GM12892 (cell line): ENCODE measurements around the gene OR10A6. TPM values are rescaled to one million over a fixed set of nuclear protein-coding genes. Genes with fewer than 3 reads are reported as not detected.

Source experiments
- DNase-seq: peaks from one replicate; pipeline ENCODE4 v3.0.0; 2011; ENCODE audit not compliant: insufficient read length
- FAIRE-seq: peaks from 2 replicates; lab custom pipeline; 2011; peaks lifted over from hg19 to GRCh38; lab: Jason Lieb, UNC
- POLR2A ChIP-seq: IDR thresholded peaks from 2 replicates; pipeline ENCODE4 v1.6.1; 2011; ENCODE audit warnings: low read depth, low read length, control low read depth
- POLR2AphosphoS5 ChIP-seq: IDR thresholded peaks from 2 replicates; pipeline ENCODE4 v1.6.1; 2011; ENCODE audit warnings: low read depth, low read length, control low read depth
- TAF1 ChIP-seq: IDR thresholded peaks from 2 replicates; pipeline ENCODE4 v1.6.1; 2011; ENCODE audit warnings: low read depth, mild to moderate bottlenecking, control low read depth, low read length, borderline replicate concordance
- polyA plus RNA-seq: library from polyadenylated mRNA; unstranded; fragments of >200 nt; gene quantifications from one replicate; pipeline ENCODE4 v1.2.1, GENCODE V29; 2012; ENCODE audit warnings: missing spikeins, inconsistent platforms; ENCODE audit not compliant: missing spikeins

OR10A6 gene, protein sequence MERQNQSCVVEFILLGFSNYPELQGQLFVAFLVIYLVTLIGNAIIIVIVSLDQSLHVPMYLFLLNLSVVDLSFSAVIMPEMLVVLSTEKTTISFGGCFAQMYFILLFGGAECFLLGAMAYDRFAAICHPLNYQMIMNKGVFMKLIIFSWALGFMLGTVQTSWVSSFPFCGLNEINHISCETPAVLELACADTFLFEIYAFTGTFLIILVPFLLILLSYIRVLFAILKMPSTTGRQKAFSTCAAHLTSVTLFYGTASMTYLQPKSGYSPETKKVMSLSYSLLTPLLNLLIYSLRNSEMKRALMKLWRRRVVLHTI
- not detected for polyA plus RNA-seq

DNA sequence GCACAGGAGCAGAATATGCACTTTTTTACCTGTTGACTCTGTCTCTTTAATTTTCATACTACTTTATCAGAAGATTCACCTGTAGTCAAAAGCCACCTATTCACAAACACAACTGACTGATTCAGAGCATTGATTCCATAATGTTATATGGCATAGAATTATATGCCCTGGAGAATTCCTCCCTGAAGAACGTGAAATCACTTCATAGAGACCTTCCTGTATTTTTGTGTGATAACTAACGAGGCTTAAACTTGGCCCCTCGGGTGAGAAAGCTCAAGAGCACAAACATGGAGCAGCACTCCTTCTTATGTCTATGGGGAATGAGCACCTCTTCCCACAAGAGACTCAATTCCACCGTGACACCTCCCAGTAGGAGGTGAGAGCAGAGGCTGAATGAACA lies at the start of gene OR10A6:
OR10A6 (minus strand) TSS at position 101 of the 400 bp plus-strand sequence. CDS start 2,606 bp downstream, outside the sequence.
- TF ChIP-seq TAF1 (no peak), POLR2A (no peak), POLR2AphosphoS5 (no peak)
- no peak for DNase-seq
- FAIRE-seq: no peak

GRCh38 chr11:7977232-7977917 lies 46.3 kb upstream of the OR10A6 start:
- FAIRE-seq: no peak
- DNase-seq: no peak
- no peak for TF ChIP-seq POLR2A
- no peak for TF ChIP-seq TAF1
- no peak for TF ChIP-seq POLR2AphosphoS5

GRCh38 chr11:7974668-7975067 lies 43.6 kb upstream of the OR10A6 start:
- no peak for FAIRE-seq
- DNase-seq: no peak
- TF ChIP-seq POLR2A (no peak), POLR2AphosphoS5 (no peak)

DNA sequence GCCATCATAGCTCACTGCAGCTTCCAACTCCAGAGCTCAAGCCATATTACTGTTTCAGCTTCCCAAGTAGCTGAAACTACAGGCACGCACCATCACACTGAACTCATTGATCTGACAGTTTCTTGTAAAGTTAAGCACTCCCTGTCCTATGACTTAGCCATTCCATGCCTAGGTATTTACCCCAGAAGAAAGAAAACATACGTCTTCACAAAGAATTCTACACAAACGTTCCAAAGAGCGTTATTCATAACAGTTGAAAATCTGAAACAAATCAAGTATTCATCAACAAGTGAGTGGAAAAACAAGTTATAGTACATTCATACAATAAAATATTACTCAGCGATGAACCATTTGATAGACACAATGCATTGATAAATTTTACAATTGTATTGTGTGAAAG lies 41.9 kb upstream of the OR10A6 start:
- TF ChIP-seq TAF1 (no peak), POLR2A (no peak), POLR2AphosphoS5 (no peak)
- FAIRE-seq (no peak), DNase-seq (no peak)

GRCh38 chr11:7971846-7972245 lies 40.8 kb upstream of the OR10A6 start:
- DNase-seq: no peak
- TF ChIP-seq POLR2AphosphoS5 (no peak), TAF1 (no peak), POLR2A (no peak)
- FAIRE-seq: no peak

DNA sequence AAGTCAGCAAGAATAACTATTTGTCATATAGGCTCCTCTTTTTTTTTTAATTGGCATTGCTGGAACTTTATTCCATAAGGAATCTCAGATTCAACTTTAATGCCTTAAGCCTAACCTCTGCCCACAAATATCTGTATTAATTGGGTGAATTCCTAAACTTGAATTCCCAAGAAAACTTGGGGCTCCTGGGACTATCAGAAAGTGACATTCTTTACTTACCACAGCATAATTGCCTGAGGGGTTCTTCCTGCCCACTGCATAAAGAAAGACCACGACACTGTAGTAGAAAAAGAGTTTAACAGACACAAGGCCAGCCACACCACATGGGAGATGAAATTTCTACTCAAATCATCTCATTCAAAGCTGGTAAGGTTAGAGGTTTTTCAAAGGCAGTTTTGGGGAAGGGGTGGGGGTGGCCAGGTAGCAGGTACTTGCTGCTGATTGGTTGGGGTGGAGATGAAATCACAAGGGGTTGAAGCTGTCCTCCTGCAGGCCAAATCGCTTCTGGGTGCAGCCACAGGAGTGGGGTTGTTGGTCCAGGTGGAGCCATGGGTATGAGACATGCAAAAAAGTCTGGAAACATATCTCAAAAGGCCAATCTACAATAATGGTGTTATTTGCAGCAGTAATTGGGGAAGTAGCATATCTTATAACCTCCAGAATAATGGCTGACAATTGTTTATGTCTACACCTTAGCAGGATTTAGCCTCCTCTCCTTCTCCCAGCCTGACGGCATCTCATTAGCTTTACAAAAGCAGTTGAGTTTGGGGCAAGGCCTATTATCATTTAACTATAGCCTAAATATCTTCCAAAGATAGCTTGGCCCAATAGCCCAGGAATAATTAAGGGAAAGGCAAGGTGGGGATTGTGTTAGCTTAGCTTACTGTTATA lies 38.9 kb upstream of the OR10A6 start:
- TF ChIP-seq POLR2A: no peak
- TF ChIP-seq TAF1: no peak
- TF ChIP-seq POLR2AphosphoS5: no peak
- DNase-seq (no peak), FAIRE-seq (no peak)

GRCh38 chr11:7968686-7969085 lies 37.6 kb upstream of the OR10A6 start:
- DNase-seq: no peak
- no peak for FAIRE-seq
- TF ChIP-seq TAF1 (no peak), POLR2AphosphoS5 (no peak), POLR2A (no peak)

GRCh38 chr11:7967826-7968225 lies 36.8 kb upstream of the OR10A6 start:
- DNase-seq (no peak), FAIRE-seq (no peak)
- no peak for TF ChIP-seq POLR2AphosphoS5
- TF ChIP-seq POLR2A: no peak
- no peak for TF ChIP-seq TAF1

- no peak for TF ChIP-seq TAF1
- TF ChIP-seq POLR2A: no peak
- no peak for TF ChIP-seq POLR2AphosphoS5
- DNase-seq (no peak), FAIRE-seq (peak; percentile 61)
Measured at GRCh38 chr11:7967097-7967496, 36.0 kb upstream of the OR10A6 start.

- no peak for FAIRE-seq
- no peak for DNase-seq
- TF ChIP-seq POLR2A: no peak
- no peak for TF ChIP-seq TAF1
- no peak for TF ChIP-seq POLR2AphosphoS5
Measured at GRCh38 chr11:7965386-7965785, 34.3 kb upstream of the OR10A6 start, which contains the start of gene NLRP10. Gene NLRP10, minus strand, starts transcription at chr11:7965447. Its CDS starts 1,952 bp downstream, at chr11:7963495.

DNA sequence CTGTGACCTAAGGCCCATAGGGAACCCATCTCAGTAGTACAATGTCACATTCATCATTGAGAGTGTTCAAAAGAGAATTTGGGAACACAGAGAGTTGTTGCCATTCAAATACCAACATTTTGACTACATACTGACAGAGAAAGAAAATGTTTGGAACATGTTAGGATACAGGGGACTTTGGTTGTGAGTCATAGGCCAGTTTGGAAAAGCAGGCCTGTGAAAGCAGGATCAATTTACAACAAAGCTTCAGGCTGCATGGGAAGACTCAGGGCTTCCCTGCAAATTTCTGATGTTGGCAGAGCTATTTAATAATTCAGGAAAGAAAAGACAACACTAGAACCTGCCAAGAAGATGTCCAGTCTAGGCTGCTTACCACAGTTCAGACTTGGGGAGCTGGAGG lies 33.8 kb upstream of the OR10A6 start:
- no peak for TF ChIP-seq TAF1
- TF ChIP-seq POLR2A: no peak
- TF ChIP-seq POLR2AphosphoS5: no peak
- no peak for FAIRE-seq
- no peak for DNase-seq
